ENCODE measurements around the gene SLC22A24. TPM values are rescaled to one million over a fixed set of nuclear protein-coding genes. Genes with fewer than 3 reads are reported as not detected.

The SLC22A24 gene
- total and polyA plus RNA-seq, 8 donors: not detected

Other genes with a start within 250 kb of the SLC22A24 start
- gene CHRM1, start 222.9 kb downstream of the SLC22A24 start, total RNA-seq: 10 to 100 TPM in 1 of 5 donors, 1 to 10 TPM in 2, under 1 TPM in 1, not detected in 1; 0.73 to 19.4 (median 6.6) TPM
- gene CHRM1, start 222.9 kb downstream of the SLC22A24 start, polyA plus RNA-seq: under 1 TPM in 2 of 3 donors, not detected in 1; 0.12 to 0.48 TPM
- not detected for gene SLC22A6, start 159.3 kb downstream of the SLC22A24 start, total RNA-seq
- gene SLC22A6, start 159.3 kb downstream of the SLC22A24 start, polyA plus RNA-seq: not detected
- gene SLC22A8, start 128.4 kb downstream of the SLC22A24 start, total RNA-seq: not detected
- not detected for gene SLC22A8, start 128.4 kb downstream of the SLC22A24 start, polyA plus RNA-seq
- gene SLC22A25, start 99.4 kb upstream of the SLC22A24 start, total RNA-seq: not detected
- not detected for gene SLC22A25, start 99.4 kb upstream of the SLC22A24 start, polyA plus RNA-seq
- gene SLC22A9, start 225.6 kb upstream of the SLC22A24 start, total RNA-seq: not detected
- not detected for gene SLC22A9, start 225.6 kb upstream of the SLC22A24 start, polyA plus RNA-seq

Data from stomach (tissue), 8 donors.